ENCODE results near the gene ZNF366. TPM values are rescaled to one million over a fixed set of nuclear protein-coding genes. Genes with fewer than 3 reads are reported as not detected.

Gene ZNF366
- total and polyA plus RNA-seq, 2 of the 13 experiments (the other 11 are each of a cell fraction or from before 2014, with no cell fraction given), result not detected

DNA sequence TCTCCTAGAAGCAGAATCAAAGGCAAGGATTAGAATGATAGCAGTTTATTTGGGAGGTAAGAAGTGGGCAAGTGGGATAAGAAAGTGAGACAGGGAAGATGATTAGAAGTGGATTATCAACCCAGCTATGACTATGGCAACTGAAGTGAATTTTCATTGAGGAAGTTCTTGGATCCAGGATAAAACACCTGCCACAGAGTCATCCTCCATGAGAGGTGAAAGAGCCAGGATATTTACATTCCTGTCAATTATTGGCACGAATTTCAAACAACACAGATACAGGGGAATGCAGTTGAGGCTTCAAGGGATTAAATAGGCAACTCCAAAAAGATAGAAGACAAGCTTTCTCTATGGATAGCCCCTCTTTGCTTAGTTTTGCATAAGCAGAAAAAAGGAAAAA is 31.8 kb upstream of the ZNF366 start:
- intact Hi-C loops (cut with micrococcal nuclease; ENCODE audit: unreplicated experiment) (no loop called here), in situ Hi-C loops (cut with HindIII; ENCODE audit: extremely low pct_ligation_motif_present, low pct_unique_long_range_greater_than_20kb) (no loop called here)
- H3K9ac ChIP-seq (ENCODE audit: insufficient read depth, low read depth, low read length), result no peak overlapping the region
- no peak for DNase-seq (ENCODE audit: low spot score)
- BruUV-seq (replicated peaks), result no TSS peak
- 0% methylated on average over 1 of the region's 1 CpG for WGBS (ENCODE audit: low lambda C conversion rate)
- no peaks in the 10 kb centered on the region for H3K9me3 ChIP-seq (ENCODE audit: low read length)
- H4K20me1 ChIP-seq (ENCODE audit: insufficient read depth, low read length), result no peaks in the 10 kb centered on the region
- no peak overlapping the region for H3K4me2 ChIP-seq (ENCODE audit: low read depth, low read length)
- CTCF ChIA-PET (ENCODE audit: low intra/inter-chr PET ratio, low total read pairs), result no interaction called here
- FAIRE-seq, result no peak
- H3K27ac ChIP-seq (ENCODE audit: extremely low read length, insufficient read depth, low read length), result no peak overlapping the region
- no peaks in the 10 kb centered on the region for H3K27me3 ChIP-seq (ENCODE audit: control insufficient read depth in 1 of 2, insufficient read depth in 2 of 2, low read length in 2 of 2)
- TF ChIP-seq RFX3 (CRISPR knock-in tag; IDR thresholded peaks at IDR 0.05), result no peak
- no peak for TF ChIP-seq ZNF17 (CRISPR knock-in tag; IDR thresholded peaks at IDR 0.05)
- no peak for TF ChIP-seq NR2C2 (CRISPR knock-in tag; IDR thresholded peaks at IDR 0.05; ENCODE audit: borderline replicate concordance)
- no peak for TF ChIP-seq ZNF317 (CRISPR knock-in tag; IDR thresholded peaks at IDR 0.05)
- TF ChIP-seq, protein P1, sequence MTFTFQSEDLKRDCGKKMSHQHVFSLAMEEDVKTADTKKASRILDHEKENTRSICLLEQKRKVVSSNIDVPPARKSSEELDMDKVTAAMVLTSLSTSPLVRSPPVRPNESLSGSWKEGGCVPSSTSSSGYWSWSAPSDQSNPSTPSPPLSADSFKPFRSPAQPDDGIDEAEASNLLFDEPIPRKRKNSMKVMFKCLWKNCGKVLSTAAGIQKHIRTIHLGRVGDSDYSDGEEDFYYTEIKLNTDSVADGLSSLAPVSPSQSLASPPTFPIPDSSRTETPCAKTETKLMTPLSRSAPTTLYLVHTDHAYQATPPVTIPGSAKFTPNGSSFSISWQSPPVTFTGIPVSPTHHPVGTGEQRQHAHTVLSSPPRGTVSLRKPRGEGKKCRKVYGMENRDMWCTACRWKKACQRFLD (CRISPR knock-in tag; IDR thresholded peaks at IDR 0.05; ENCODE audit: borderline replicate concordance), result no peak
- TF ChIP-seq, protein P2, sequence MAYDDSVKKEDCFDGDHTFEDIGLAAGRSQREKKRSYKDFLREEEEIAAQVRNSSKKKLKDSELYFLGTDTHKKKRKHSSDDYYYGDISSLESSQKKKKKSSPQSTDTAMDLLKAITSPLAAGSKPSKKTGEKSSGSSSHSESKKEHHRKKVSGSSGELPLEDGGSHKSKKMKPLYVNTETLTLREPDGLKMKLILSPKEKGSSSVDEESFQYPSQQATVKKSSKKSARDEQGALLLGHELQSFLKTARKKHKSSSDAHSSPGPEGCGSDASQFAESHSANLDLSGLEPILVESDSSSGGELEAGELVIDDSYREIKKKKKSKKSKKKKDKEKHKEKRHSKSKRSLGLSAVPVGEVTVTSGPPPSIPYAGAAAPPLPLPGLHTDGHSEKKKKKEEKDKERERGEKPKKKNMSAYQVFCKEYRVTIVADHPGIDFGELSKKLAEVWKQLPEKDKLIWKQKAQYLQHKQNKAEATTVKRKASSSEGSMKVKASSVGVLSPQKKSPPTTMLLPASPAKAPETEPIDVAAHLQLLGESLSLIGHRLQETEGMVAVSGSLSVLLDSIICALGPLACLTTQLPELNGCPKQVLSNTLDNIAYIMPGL (CRISPR knock-in tag; IDR thresholded peaks at IDR 0.05; ENCODE audit: borderline replicate concordance in 1 of 2, low read depth in 1 of 2), result no peak
- no peaks in the 10 kb centered on the region for H3K79me2 ChIP-seq (ENCODE audit: insufficient read depth, low read length)
- no peak for ATAC-seq
- no peak overlapping the region for H3K4me3 ChIP-seq (replicated peaks in 1 of 3; ENCODE audit: insufficient read depth in 1 of 3, low read depth in 2 of 3, low read length in 3 of 3)
- no peaks in the 10 kb centered on the region for H3K4me1 ChIP-seq (ENCODE audit: insufficient read depth, low read length)
- H3K36me3 ChIP-seq (replicated peaks in 1 of 2; ENCODE audit: control insufficient read depth in 1 of 2, insufficient read depth in 2 of 2, low read length in 2 of 2), result no peaks in the 10 kb centered on the region
- H2AFZ ChIP-seq (ENCODE audit: low read length), result no peak overlapping the region
- POLR2A ChIA-PET, result no interaction called here

All from HepG2 (cell line).